Spleen (tissue), 11 donors: ENCODE measurements around the gene OBP2B. TPM values are rescaled to one million over a fixed set of nuclear protein-coding genes. Genes with fewer than 3 reads are reported as not detected.
A peak's percentile ranks its signal among the peaks of the same experiment; 100 is the strongest.

ENCODE experiments used
- DNase-seq: peaks from one replicate; pipeline ENCODE4 v3.0.0-alpha.2; 2020
- H3K27ac ChIP-seq, 8 donors: fragments of 200-600 bp; sonication (generic) in 7 of 8; 1 replicate in 4 of 8; 2 replicates in 4 of 8; pipeline versions ENCODE4 v1.5.0 to v1.8.0; 2016 to 2021; ENCODE audit warnings: inconsistent platforms in 4 of 8, mild to moderate bottlenecking in 4 of 8, moderate library complexity in 1 of 8
- H3K27me3 ChIP-seq, 7 donors: fragments of 200-600 bp; sonication (generic) in 6 of 7; replicated peaks in 1 of 7; 1 replicate in 4 of 7; 2 replicates in 3 of 7; pipeline versions ENCODE4 v1.5.0 to v1.8.0; 2016 to 2021; ENCODE audit warnings: inconsistent platforms in 3 of 7, mild to moderate bottlenecking in 1 of 7
- H3K36me3 ChIP-seq, 6 donors: fragments of 200-600 bp; sonication (generic) in 5 of 6; 1 replicate in 4 of 6; 2 replicates in 2 of 6; pipeline versions ENCODE4 v1.5.0 to v1.8.0; 2016 to 2021; ENCODE audit warnings: inconsistent platforms in 2 of 6
- H3K4me1 ChIP-seq, 6 donors: fragments of 200-600 bp; sonication (generic) in 5 of 6; 1 replicate in 3 of 6; 2 replicates in 3 of 6; pipeline versions ENCODE4 v1.5.0 to v1.8.0; 2016 to 2021; ENCODE audit warnings: inconsistent platforms in 3 of 6
- H3K4me3 ChIP-seq, 8 donors: fragments of 200-600 bp; sonication (generic) in 7 of 8; 1 replicate in 4 of 8; 2 replicates in 4 of 8; pipeline versions ENCODE4 v1.5.0 to v1.8.0; 2016 to 2021; ENCODE audit warnings: inconsistent platforms in 4 of 8, mild to moderate bottlenecking in 4 of 8, moderate library complexity in 2 of 8
- H3K9me3 ChIP-seq, 8 donors: fragments of 200-600 bp; sonication (generic) in 7 of 8; 1 replicate in 4 of 8; 2 replicates in 4 of 8; pipeline versions ENCODE4 v1.5.0 to v1.8.0; 2016 to 2021; ENCODE audit warnings: inconsistent platforms in 4 of 8
- POLR2A ChIP-seq, 3 donors: fragments of 450-650 bp; IDR thresholded peaks; one replicate each; pipeline ENCODE4 v1.5.1; 2017; ENCODE audit warnings: antibody characterized with exemption in 3 of 3, mild to moderate bottlenecking in 1 of 3
- POLR2AphosphoS5 ChIP-seq, 3 donors: sonication (generic); formaldehyde crosslinking; IDR thresholded peaks; one replicate each; pipeline ENCODE4 v1.5.1; 2017; ENCODE audit warnings: antibody characterized with exemption in 3 of 3
- WGBS, 5 donors: extraction: QIAGEN DNeasy Blood & Tissue Kit in 3 of 5; methylation state at CpG; one replicate each; pipeline versions ENCODE4 v1.1.5 to v1.1.7; 2013 to 2018; 5-methylcytosine and 5-hydroxymethylcytosine counted together
- intact Hi-C: fragments of 100-400 bp; cut with DNase I; formaldehyde crosslinking; loops from one replicate; pipeline ENCODE4 v1.15.0; 2023; ENCODE audit warnings: low total_unique reads
- polyA plus RNA-seq, 3 donors: library from polyadenylated mRNA; stranded (reverse); fragments of 200-250 nt; gene quantifications; one replicate each; pipeline ENCODE4 v1.2.1, GENCODE V29; 2013
- total RNA-seq, 7 donors: library from RNA; depleted of rRNA in 3 of 7; stranded (reverse); fragments of >200 nt in 3 of 7; fragmentation: NEBNext Ultra II Directional in 4 of 7; extraction: Animal tissue kit (Norgen Biotek cat#: 25700) in 4 of 7; gene quantifications; one replicate each; pipeline versions ENCODE4 v1.1.0 to v1.2.1, GENCODE V29; 2016 to 2021
- TF ChIP-seq, protein P1 (sequence below), 11 experiments: fragments of 200-600 bp in 7 of 11; fragments of 450-650 bp in 4 of 11; sonication (generic) in 4 of 11; IDR thresholded peaks in 8 of 11; conservative IDR thresholded peaks in 3 of 11; 1 replicate in 7 of 11; 2 replicates in 4 of 11; pipeline versions ENCODE4 v1.4.0 to v1.8.0; 2016 to 2021; ENCODE audit warnings: antibody characterized with exemption in 11 of 11, inconsistent platforms in 4 of 11, mild to moderate bottlenecking in 1 of 11
- donor health status: healthy with polysubstance abuse.
- donor health status: DM: no; HTN: no; CAD: no; lungs with moderate emphysema.
- donor health status: DM: no; HTN: no; CAD: no.
- donor health status: Bipolar disorder and iron deficiency.
- donor health status: healthy.
- donor health status: DM: no; HTN: no; CAD: no.
- donor health status: DM: yes; HTN: yes; CAD: no.

OBP2B gene
- total and polyA plus RNA-seq, 10 donors: 0.16 to 0.95 (median 0.38) TPM; not detected in 7

DNA sequence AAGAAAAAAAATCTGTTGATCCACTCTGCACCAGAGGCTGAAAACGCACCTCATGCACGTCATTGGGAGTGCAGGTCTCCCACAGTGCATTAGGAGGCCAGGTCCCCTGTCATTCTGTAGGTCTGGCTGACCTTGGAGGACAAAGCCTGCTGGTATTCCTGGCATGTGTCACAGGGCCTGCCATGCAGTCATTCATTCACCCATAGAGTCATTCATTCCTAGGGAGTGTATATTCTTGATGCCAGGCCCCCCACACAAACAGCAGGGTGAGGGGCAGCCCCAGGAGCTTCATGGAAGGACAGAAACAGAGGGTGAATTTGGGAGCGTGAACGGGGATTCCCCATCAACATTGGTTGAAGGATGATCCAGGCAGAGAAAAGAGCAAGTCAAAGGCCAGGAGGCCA, 47.5 kb downstream of the OBP2B start:
- intact Hi-C loops: no loop called here
- Histone ChIP-seq H3K36me3 (peaks cover 0 to 37% (median 0%) of the 10 kb centered on the region in 6 donors), H3K9me3 (no peaks in the 10 kb centered on the region), H3K4me1 (peaks cover 10 to 43% (median 32%) of the 10 kb centered on the region in 6 donors), H3K27me3 (peaks cover 0 to 22% (median 7%) of the 10 kb centered on the region in 7 donors), H3K4me3 (no peak overlapping the region), H3K27ac (peak overlapping the region in 2 of 8 donors; percentile 14 to 57)
- TF ChIP-seq POLR2AphosphoS5 (IDR thresholded peaks at IDR 0.05) (no peak), POLR2A (IDR thresholded peaks at IDR 0.05) (no peak)
- TF ChIP-seq, protein P1, sequence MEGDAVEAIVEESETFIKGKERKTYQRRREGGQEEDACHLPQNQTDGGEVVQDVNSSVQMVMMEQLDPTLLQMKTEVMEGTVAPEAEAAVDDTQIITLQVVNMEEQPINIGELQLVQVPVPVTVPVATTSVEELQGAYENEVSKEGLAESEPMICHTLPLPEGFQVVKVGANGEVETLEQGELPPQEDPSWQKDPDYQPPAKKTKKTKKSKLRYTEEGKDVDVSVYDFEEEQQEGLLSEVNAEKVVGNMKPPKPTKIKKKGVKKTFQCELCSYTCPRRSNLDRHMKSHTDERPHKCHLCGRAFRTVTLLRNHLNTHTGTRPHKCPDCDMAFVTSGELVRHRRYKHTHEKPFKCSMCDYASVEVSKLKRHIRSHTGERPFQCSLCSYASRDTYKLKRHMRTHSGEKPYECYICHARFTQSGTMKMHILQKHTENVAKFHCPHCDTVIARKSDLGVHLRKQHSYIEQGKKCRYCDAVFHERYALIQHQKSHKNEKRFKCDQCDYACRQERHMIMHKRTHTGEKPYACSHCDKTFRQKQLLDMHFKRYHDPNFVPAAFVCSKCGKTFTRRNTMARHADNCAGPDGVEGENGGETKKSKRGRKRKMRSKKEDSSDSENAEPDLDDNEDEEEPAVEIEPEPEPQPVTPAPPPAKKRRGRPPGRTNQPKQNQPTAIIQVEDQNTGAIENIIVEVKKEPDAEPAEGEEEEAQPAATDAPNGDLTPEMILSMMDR (IDR thresholded peaks at IDR 0.05 in 8 of 11, conservative IDR thresholded peaks at IDR 0.05 in 3 of 11): no peak
- 70 to 87% (median 86%) methylated on average over 4 of the region's 4 CpGs for WGBS, 5 donors
- peak; percentile 51 for DNase-seq

DNA sequence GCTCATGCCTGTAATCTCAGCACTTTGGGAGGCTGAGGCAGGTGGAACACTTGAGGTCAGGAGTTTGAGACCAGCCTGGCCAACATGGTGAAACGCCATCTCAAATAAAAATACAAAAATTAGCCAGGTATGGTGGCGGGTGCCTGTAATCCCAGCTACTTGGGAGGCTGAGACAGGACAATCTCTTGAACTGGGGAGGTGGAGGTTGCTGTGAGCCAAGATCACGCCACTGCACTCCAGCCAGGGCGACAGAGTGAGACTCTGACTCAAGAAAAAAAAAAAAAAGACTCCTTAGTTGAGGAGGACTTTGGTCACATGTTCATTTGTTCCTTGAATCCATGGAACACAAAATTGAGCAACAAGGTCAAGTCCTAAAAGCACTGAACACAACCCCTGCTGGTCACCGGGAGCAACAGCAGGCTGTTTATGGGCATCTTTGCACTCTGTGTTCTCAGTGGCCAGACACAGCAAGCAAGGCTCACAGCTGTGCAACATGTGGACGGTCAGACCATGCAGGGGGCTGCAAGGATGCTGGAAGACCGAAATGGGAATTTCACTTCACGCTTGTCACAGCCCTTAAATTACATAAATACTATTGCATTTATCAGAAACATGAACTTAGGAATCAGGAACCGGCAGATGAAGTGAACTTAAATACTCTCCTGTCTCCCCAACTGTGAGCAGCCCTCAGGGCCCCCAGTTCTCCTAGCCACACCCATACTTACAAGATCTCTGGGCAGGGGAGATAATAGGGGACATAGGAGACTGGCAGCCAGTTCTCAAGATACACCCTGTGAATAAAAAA, 48.1 kb downstream of the OBP2B start:
- intact Hi-C loops: no loop called here
- TF ChIP-seq POLR2AphosphoS5 (IDR thresholded peaks at IDR 0.05) (peak in 1 of 3 donors; percentile 62), POLR2A (IDR thresholded peaks at IDR 0.05) (no peak)
- TF ChIP-seq, protein P1 (IDR thresholded peaks at IDR 0.05 in 8 of 11, conservative IDR thresholded peaks at IDR 0.05 in 3 of 11): peak; percentile 46 to 89 (median 84)
- 57 to 66% (median 65%) methylated on average over 9 of the region's 9 CpGs for WGBS, 5 donors
- DNase-seq: peak; percentile 82
- no peaks in the 10 kb centered on the region for H3K9me3 ChIP-seq
- H3K36me3 ChIP-seq: peaks cover 0 to 41% (median 0%) of the 10 kb centered on the region in 6 donors
- H3K4me3 ChIP-seq: no peak overlapping the region
- peaks cover 10 to 43% (median 32%) of the 10 kb centered on the region in 6 donors for H3K4me1 ChIP-seq
- H3K27ac ChIP-seq: peak overlapping the region in 4 of 8 donors; percentile 3 to 57 (median 42)
- H3K27me3 ChIP-seq: peaks cover 0 to 22% (median 7%) of the 10 kb centered on the region in 7 donors

DNA sequence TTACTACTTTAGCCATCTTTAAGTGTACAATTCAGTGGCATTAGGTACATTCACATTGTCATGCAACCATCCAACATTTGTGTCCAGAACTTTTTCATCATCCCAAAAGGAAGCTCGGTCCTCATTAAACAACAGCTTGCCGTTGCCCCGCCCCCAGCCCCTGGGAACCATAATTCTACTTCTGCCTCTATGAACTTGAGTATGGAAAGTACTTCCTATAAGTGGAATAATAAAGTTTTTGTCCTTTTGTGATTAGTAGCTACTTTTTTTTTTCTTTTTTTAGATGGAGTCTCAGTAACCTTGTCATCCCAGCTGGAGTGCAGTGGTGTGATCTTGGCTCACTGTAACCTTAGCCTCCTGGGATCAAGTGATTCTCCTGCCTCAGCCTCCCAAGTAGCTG, 50.4 kb downstream of the OBP2B start:
- TF ChIP-seq POLR2AphosphoS5 (IDR thresholded peaks at IDR 0.05): no peak
- no peak for TF ChIP-seq POLR2A (IDR thresholded peaks at IDR 0.05)
- TF ChIP-seq, protein P1 (IDR thresholded peaks at IDR 0.05 in 8 of 11, conservative IDR thresholded peaks at IDR 0.05 in 3 of 11): no peak
- peaks cover 6 to 33% (median 23%) of the 10 kb centered on the region in 6 donors for H3K4me1 ChIP-seq
- H3K4me3 ChIP-seq: no peak overlapping the region
- no peak overlapping the region for H3K27ac ChIP-seq
- DNase-seq: peak; percentile 32
- peaks cover 0 to 14% (median 7%) of the 10 kb centered on the region in 7 donors for H3K27me3 ChIP-seq
- 88 to 97% (median 92%) methylated on average over 3 of the region's 3 CpGs for WGBS, 5 donors
- H3K9me3 ChIP-seq: no peaks in the 10 kb centered on the region
- intact Hi-C loops: no loop called here
- peaks cover 0 to 62% (median 2%) of the 10 kb centered on the region in 6 donors for H3K36me3 ChIP-seq

Other genes starting within 250 kb of the OBP2B start
- 1 to 10 TPM; 1.5 to 4.0 (median 3.0) TPM for gene GFI1B, start 230.6 kb downstream of the OBP2B start, total RNA-seq
- under 1 TPM; 0.14 to 0.20 (median 0.19) TPM for gene GFI1B, start 230.6 kb downstream of the OBP2B start, polyA plus RNA-seq
- gene GTF3C5, start 178.3 kb downstream of the OBP2B start, total RNA-seq: 10 to 100 TPM; 40.5 to 64.4 (median 47.6) TPM
- 10 to 100 TPM; 34.9 to 52.5 (median 44.4) TPM for gene GTF3C5, start 178.3 kb downstream of the OBP2B start, polyA plus RNA-seq
- gene CEL, start 147.3 kb downstream of the OBP2B start, total RNA-seq: 1 to 10 TPM in 3 of 7 donors, under 1 TPM in 2, not detected in 2; 0.58 to 5.3 (median 1.9) TPM
- gene CEL, start 147.3 kb downstream of the OBP2B start, polyA plus RNA-seq: under 1 TPM; 0.46 to 0.67 (median 0.55) TPM
- gene RALGDS, start 88.0 kb downstream of the OBP2B start, total RNA-seq: 10 to 100 TPM; 50.6 to 74.3 (median 60.3) TPM
- 10 to 100 TPM; 21.3 to 40.1 (median 27.2) TPM for gene RALGDS, start 88.0 kb downstream of the OBP2B start, polyA plus RNA-seq
- 10 to 100 TPM; 16.8 to 52.8 (median 31.2) TPM for gene GBGT1, start 45.3 kb downstream of the OBP2B start, total RNA-seq
- gene GBGT1, start 45.3 kb downstream of the OBP2B start, polyA plus RNA-seq: 10 to 100 TPM in 2 of 3 donors, 1 to 10 TPM in 1; 9.2 to 14.1 (median 10.7) TPM
- 1 to 10 TPM; 1.1 to 5.8 (median 2.7) TPM for gene ABO, start 66.0 kb upstream of the OBP2B start, total RNA-seq
- under 1 TPM; 0.26 to 0.96 (median 0.64) TPM for gene ABO, start 66.0 kb upstream of the OBP2B start, polyA plus RNA-seq
- 10 to 100 TPM; 13.2 to 20.0 (median 17.0) TPM for gene SURF6, start 126.9 kb upstream of the OBP2B start, total RNA-seq
- 10 to 100 TPM; 13.2 to 28.6 (median 17.4) TPM for gene SURF6, start 126.9 kb upstream of the OBP2B start, polyA plus RNA-seq
- 10 to 100 TPM; 26.4 to 33.7 (median 30.0) TPM for gene MED22, start 138.9 kb upstream of the OBP2B start, total RNA-seq
- gene MED22, start 138.9 kb upstream of the OBP2B start, polyA plus RNA-seq: 10 to 100 TPM; 13.3 to 23.1 (median 18.8) TPM
- gene RPL7A, start 139.0 kb upstream of the OBP2B start, total RNA-seq: 1,000 to 10,000 TPM; 1,381 to 1,842 (median 1,641) TPM
- gene RPL7A, start 139.0 kb upstream of the OBP2B start, polyA plus RNA-seq: 1,000 to 10,000 TPM; 3,611 to 6,342 (median 5,850) TPM
- gene SURF1, start 147.2 kb upstream of the OBP2B start, total RNA-seq: 10 to 100 TPM; 31.4 to 37.7 (median 35.6) TPM
- 10 to 100 TPM; 72.0 to 75.6 (median 72.5) TPM for gene SURF1, start 147.2 kb upstream of the OBP2B start, polyA plus RNA-seq
- gene SURF2, start 147.3 kb upstream of the OBP2B start, total RNA-seq: 10 to 100 TPM in 5 of 7 donors, 1 to 10 TPM in 2; 6.5 to 19.9 (median 12.4) TPM
- 10 to 100 TPM; 31.4 to 32.6 (median 31.5) TPM for gene SURF2, start 147.3 kb upstream of the OBP2B start, polyA plus RNA-seq
- gene SURF4, start 166.8 kb upstream of the OBP2B start, total RNA-seq: 100 to 1,000 TPM in 3 of 7 donors, 10 to 100 TPM in 4; 82.6 to 115 (median 92.1) TPM
- gene SURF4, start 166.8 kb upstream of the OBP2B start, polyA plus RNA-seq: 10 to 100 TPM; 21.9 to 50.7 (median 29.7) TPM
- gene STKLD1, start 167.1 kb upstream of the OBP2B start, total RNA-seq: under 1 TPM in 5 of 7 donors, not detected in 2; 0.29 to 0.98 (median 0.44) TPM
- 1 to 10 TPM in 2 of 3 donors, under 1 TPM in 1; 0.96 to 1.5 (median 1.0) TPM for gene STKLD1, start 167.1 kb upstream of the OBP2B start, polyA plus RNA-seq
- gene REXO4, start 208.8 kb upstream of the OBP2B start, total RNA-seq: 10 to 100 TPM; 21.5 to 25.8 (median 22.8) TPM
- gene REXO4, start 208.8 kb upstream of the OBP2B start, polyA plus RNA-seq: 10 to 100 TPM; 20.0 to 23.2 (median 20.1) TPM
- gene ADAMTS13, start 213.1 kb upstream of the OBP2B start, total RNA-seq: 1 to 10 TPM; 1.1 to 3.9 (median 1.6) TPM
- 1 to 10 TPM; 3.4 to 4.8 (median 3.9) TPM for gene ADAMTS13, start 213.1 kb upstream of the OBP2B start, polyA plus RNA-seq